ENCODE data around the gene RHOJ. TPM values are rescaled to one million over a fixed set of nuclear protein-coding genes. Genes with fewer than 3 reads are reported as not detected.

RHOJ gene
- total and polyA plus RNA-seq, 2 donors (not counting 1 experiment from before 2014, with no cell fraction given) = not detected

DNA sequence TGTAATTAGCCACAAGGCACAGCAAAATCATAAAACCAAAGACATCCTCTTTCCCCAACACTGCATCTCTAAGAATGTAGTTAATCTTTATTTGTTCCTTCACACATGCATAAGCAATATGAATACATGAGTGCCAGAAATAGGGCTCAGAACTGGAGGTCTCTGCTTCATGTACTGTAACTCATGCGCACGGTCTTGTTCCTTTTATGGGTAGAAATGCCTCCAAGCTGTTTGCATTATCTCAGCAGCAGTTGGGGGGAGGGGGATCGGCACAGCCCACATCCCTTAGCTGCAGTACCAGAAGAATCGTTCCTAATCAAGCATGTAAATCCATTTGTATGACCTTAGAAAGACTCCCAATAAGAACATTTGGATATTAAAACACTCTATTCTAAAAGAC lies 20.0 kb downstream of the RHOJ start:
- Histone ChIP-seq H3K27ac (ENCODE audit: low read length in 2 of 2) (no peak overlapping the region), H3K79me2 (ENCODE audit: control insufficient read depth, insufficient read depth, low read length) (no peaks in the 10 kb centered on the region), H3K4me1 (ENCODE audit: control insufficient read depth in 2 of 2, insufficient read depth in 2 of 2, low read length in 2 of 2) (no peaks in the 10 kb centered on the region), H2AFZ (ENCODE audit: insufficient read depth, low read depth, low read length, poor library complexity, severe bottlenecking) (no peak overlapping the region), H3K36me3 (replicated peaks in 1 of 2; ENCODE audit: control extremely low read depth in 1 of 2, control insufficient read depth in 1 of 2, extremely low read depth in 1 of 2, insufficient read depth in 2 of 2, low read length in 1 of 2) (no peaks in the 10 kb centered on the region), H3K4me3 (ENCODE audit: control extremely low read depth in 1 of 5, extremely low read depth in 1 of 5, insufficient read depth in 1 of 5, low read depth in 2 of 5, low read length in 4 of 5) (no peak overlapping the region), H3K9me3 (ENCODE audit: control extremely low read depth in 1 of 3, control insufficient read depth in 2 of 3, insufficient read depth in 1 of 3, low read length in 2 of 3) (no peaks in the 10 kb centered on the region), H3K9ac (ENCODE audit: low read length) (no peak overlapping the region), H3K4me2 (replicated peaks; ENCODE audit: low read depth, low read length, poor library complexity, severe bottlenecking) (no peak overlapping the region), H3K27me3 (replicated peaks in 1 of 4; ENCODE audit: control extremely low read depth in 1 of 4, control insufficient read depth in 3 of 4, insufficient read depth in 4 of 4, low read length in 3 of 4) (no peaks in the 10 kb centered on the region), H4K20me1 (ENCODE audit: control insufficient read depth, insufficient read depth, low read length, poor library complexity, severe bottlenecking) (no peaks in the 10 kb centered on the region)
- intact Hi-C loops (cut with micrococcal nuclease) = no loop called here
- TF ChIP-seq EZH2 (IDR thresholded peaks at IDR 0.05; ENCODE audit: borderline replicate concordance, insufficient read depth, low read depth, low read length, poor library complexity, severe bottlenecking) (no peak), CTCF (IDR thresholded peaks at IDR 0.05) (no peak)
- no peak overlapping the region for H3K4me3 Mint-ChIP-seq
- DNase-seq (no peak), ATAC-seq (ENCODE audit: low read depth) (no peak)
- CTCF ChIA-PET = no interaction called here
- H3K27ac Mint-ChIP-seq = no peak overlapping the region
- POLR2A ChIA-PET = no interaction called here
- H3K9me3 Mint-ChIP-seq (ENCODE audit: insufficient read depth) = no peaks in the 10 kb centered on the region
- no CpG with 5 or more reads among the region's 4 CpGs for WGBS (ENCODE audit: insufficient coverage)
- H3K4me1 Mint-ChIP-seq = no peaks in the 10 kb centered on the region
- H3K27me3 Mint-ChIP-seq = peaks cover 8% of the 10 kb centered on the region

DNA sequence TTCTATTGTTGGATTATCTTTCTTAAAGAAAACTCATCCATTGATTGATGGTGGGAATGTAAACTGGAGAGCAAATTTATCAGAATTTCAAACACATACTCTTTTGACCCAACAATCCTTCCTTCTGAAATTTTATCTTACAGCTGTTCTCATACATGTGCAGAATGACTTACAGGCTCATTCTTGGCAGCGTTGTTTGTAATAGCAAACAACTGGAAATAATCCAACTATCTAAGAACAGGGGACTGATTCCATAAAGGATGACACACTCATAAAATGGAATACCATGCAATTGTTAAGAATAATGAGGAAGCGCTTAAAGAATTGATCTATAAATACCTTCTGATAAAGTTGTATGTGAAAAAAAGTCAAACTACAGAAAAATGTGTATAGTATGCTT lies 24.0 kb downstream of the RHOJ start:
- H3K4me1 ChIP-seq (ENCODE audit: control insufficient read depth in 2 of 2, insufficient read depth in 2 of 2, low read length in 2 of 2) = no peaks in the 10 kb centered on the region
- H4K20me1 ChIP-seq (ENCODE audit: control insufficient read depth, insufficient read depth, low read length, poor library complexity, severe bottlenecking) = no peaks in the 10 kb centered on the region
- Mint-ChIP-seq H3K27ac (no peak overlapping the region), H3K4me1 (no peaks in the 10 kb centered on the region), H3K27me3 (peaks cover 8% of the 10 kb centered on the region), H3K9me3 (ENCODE audit: insufficient read depth) (no peaks in the 10 kb centered on the region), H3K4me3 (no peak overlapping the region)
- no peak overlapping the region for H3K4me2 ChIP-seq (replicated peaks; ENCODE audit: low read depth, low read length, poor library complexity, severe bottlenecking)
- no peaks in the 10 kb centered on the region for H3K9me3 ChIP-seq (ENCODE audit: control extremely low read depth in 1 of 3, control insufficient read depth in 2 of 3, insufficient read depth in 1 of 3, low read length in 2 of 3)
- no peaks in the 10 kb centered on the region for H3K79me2 ChIP-seq (ENCODE audit: control insufficient read depth, insufficient read depth, low read length)
- no peak overlapping the region for H3K27ac ChIP-seq (ENCODE audit: low read length in 2 of 2)
- intact Hi-C loops (cut with micrococcal nuclease) = no loop called here
- H3K27me3 ChIP-seq (replicated peaks in 1 of 4; ENCODE audit: control extremely low read depth in 1 of 4, control insufficient read depth in 3 of 4, insufficient read depth in 4 of 4, low read length in 3 of 4) = no peaks in the 10 kb centered on the region
- ChIA-PET POLR2A (no interaction called here), CTCF (no interaction called here)
- H3K9ac ChIP-seq (ENCODE audit: low read length) = no peak overlapping the region
- no peak overlapping the region for H3K4me3 ChIP-seq (ENCODE audit: control extremely low read depth in 1 of 5, extremely low read depth in 1 of 5, insufficient read depth in 1 of 5, low read depth in 2 of 5, low read length in 4 of 5)
- DNase-seq (no peak), ATAC-seq (ENCODE audit: low read depth) (no peak)
- no CpG with 5 or more reads among the region's 2 CpGs for WGBS (ENCODE audit: insufficient coverage)
- no peak for TF ChIP-seq CTCF (IDR thresholded peaks at IDR 0.05)
- no peaks in the 10 kb centered on the region for H3K36me3 ChIP-seq (replicated peaks in 1 of 2; ENCODE audit: control extremely low read depth in 1 of 2, control insufficient read depth in 1 of 2, extremely low read depth in 1 of 2, insufficient read depth in 2 of 2, low read length in 1 of 2)
- H2AFZ ChIP-seq (ENCODE audit: insufficient read depth, low read depth, low read length, poor library complexity, severe bottlenecking) = no peak overlapping the region
